PC-9 (cell line): ENCODE data around the gene GGNBP2. TPM values are rescaled to one million over a fixed set of nuclear protein-coding genes. Genes with fewer than 3 reads are reported as not detected.

ENCODE experiments used
- BruUV-seq: library from RNA; stranded (reverse); fragments of 400-500 nt; replicated peaks from 2 replicates; lab custom pipeline; 2021; lab: Mats Ljungman, UMichigan
- CTCF ChIA-PET: fragments of 300-600 bp; sonication (Branson Sonifier 250); formaldehyde crosslinking; loops from one replicate; lab custom pipeline; 2022; ENCODE audit warnings: antibody characterized with exemption; lab: Charles Lee
- POLR2A ChIA-PET: fragments of 300-600 bp; sonication (Branson Sonifier 250); formaldehyde crosslinking; loops from one replicate; lab custom pipeline; 2022; ENCODE audit warnings: antibody characterized with exemption; ENCODE audit not compliant: unreplicated experiment; lab: Charles Lee
- DNase-seq, 2 experiments: peaks; one replicate each; pipeline versions ENCODE4 v3.0.0 to v3.0.0-alpha.2; 2015 to 2022; ENCODE audit warnings: mixed read lengths in 1 of 2
- H2AFZ ChIP-seq: fragments of 200-600 bp; sonication (generic); 2 replicates; pipeline ENCODE4 v1.8.1; 2017; ENCODE audit warnings: antibody characterized with exemption
- H3F3A ChIP-seq: fragments of 200-600 bp; sonication (generic); 2 replicates; pipeline ENCODE4 v1.8.1; 2017; ENCODE audit warnings: antibody characterized with exemption, mild to moderate bottlenecking, low read depth; ENCODE audit not compliant: insufficient read depth
- H3K27ac ChIP-seq: fragments of 200-600 bp; sonication (generic); 2 replicates; pipeline ENCODE4 v1.6.1; 2016; ENCODE audit warnings: mixed run types
- H3K27me3 ChIP-seq: fragments of 200-600 bp; sonication (generic); 2 replicates; pipeline ENCODE4 v1.6.1; 2016; ENCODE audit warnings: low read depth, mixed run types; ENCODE audit not compliant: insufficient read depth
- H3K36me3 ChIP-seq: fragments of 200-600 bp; sonication (generic); 2 replicates; pipeline ENCODE4 v1.6.1; 2016; ENCODE audit warnings: low read depth, mixed run types
- H3K4me1 ChIP-seq: fragments of 200-600 bp; sonication (generic); replicated peaks from 2 replicates; pipeline ENCODE4 v1.6.1; 2016; ENCODE audit warnings: mixed run types; ENCODE audit not compliant: insufficient read depth
- H3K4me2 ChIP-seq: fragments of 200-600 bp; sonication (generic); 2 replicates; pipeline ENCODE4 v1.6.1; 2017; ENCODE audit warnings: mixed run types
- H3K4me3 ChIP-seq: fragments of 200-600 bp; sonication (generic); 2 replicates; pipeline ENCODE4 v1.6.1; 2016; ENCODE audit warnings: mixed run types
- H3K79me2 ChIP-seq: fragments of 200-600 bp; sonication (generic); 2 replicates; pipeline ENCODE4 v1.6.1; 2017; ENCODE audit warnings: low read depth, mixed run types
- H3K9me2 ChIP-seq: fragments of 200-600 bp; sonication (generic); 2 replicates; pipeline ENCODE4 v1.8.1; 2017; ENCODE audit warnings: mild to moderate bottlenecking; ENCODE audit not compliant: insufficient read depth
- H3K9me3 ChIP-seq: fragments of 200-600 bp; sonication (generic); 2 replicates; pipeline ENCODE4 v1.8.1; 2016; ENCODE audit warnings: low read depth; ENCODE audit not compliant: insufficient read depth
- H4K20me1 ChIP-seq: fragments of 200-600 bp; sonication (generic); 2 replicates; pipeline ENCODE4 v1.8.1; 2017; ENCODE audit not compliant: insufficient read depth
- EZH2 ChIP-seq: fragments of 200-600 bp; sonication (generic); IDR thresholded peaks from 2 replicates; pipeline ENCODE4 v1.8.0; 2017; ENCODE audit warnings: antibody characterized with exemption, low read depth
- intact Hi-C: fragments of 100-400 bp; cut with micrococcal nuclease; formaldehyde crosslinking; loops from one replicate; pipeline ENCODE4 v1.10.0; 2022; ENCODE audit not compliant: unreplicated experiment
- total RNA-seq: library from RNA; stranded (reverse); gene quantifications from 2 replicates; pipeline ENCODE4 v1.2.3, GENCODE V29; 2021
- TF ChIP-seq, protein P1 (sequence below): fragments of 200-600 bp; sonication (generic); conservative IDR thresholded peaks from 2 replicates; pipeline ENCODE4 v1.6.1; 2017; ENCODE audit warnings: mixed run types, antibody characterized with exemption, mild to moderate bottlenecking, moderate library complexity

The GGNBP2 gene
- total RNA-seq, 1 experiment from 2014 or later, result 51.4 TPM

- ChIA-PET CTCF (no interaction called here), POLR2A (no interaction called here)
These were observed 32.1 kb upstream of the GGNBP2 start for GRCh38 chr17:36512641-36513040.

GRCh38 chr17:36514856-36515255 lies 29.9 kb upstream of the GGNBP2 start:
- H3K79me2 ChIP-seq, result no peaks in the 10 kb centered on the region
- no peak overlapping the region for H2AFZ ChIP-seq
- H3K4me2 ChIP-seq, result no peak overlapping the region
- no peaks in the 10 kb centered on the region for H3K27me3 ChIP-seq
- POLR2A ChIA-PET, result no interaction called here
- no peaks in the 10 kb centered on the region for H3F3A ChIP-seq
- H3K9me2 ChIP-seq, result no peaks in the 10 kb centered on the region
- H3K27ac ChIP-seq, result no peak overlapping the region
- intact Hi-C loops, result no loop called here
- H3K36me3 ChIP-seq, result peaks cover 8% of the 10 kb centered on the region; the same call in 1 of the 2 replicates
- TF ChIP-seq, protein P1, sequence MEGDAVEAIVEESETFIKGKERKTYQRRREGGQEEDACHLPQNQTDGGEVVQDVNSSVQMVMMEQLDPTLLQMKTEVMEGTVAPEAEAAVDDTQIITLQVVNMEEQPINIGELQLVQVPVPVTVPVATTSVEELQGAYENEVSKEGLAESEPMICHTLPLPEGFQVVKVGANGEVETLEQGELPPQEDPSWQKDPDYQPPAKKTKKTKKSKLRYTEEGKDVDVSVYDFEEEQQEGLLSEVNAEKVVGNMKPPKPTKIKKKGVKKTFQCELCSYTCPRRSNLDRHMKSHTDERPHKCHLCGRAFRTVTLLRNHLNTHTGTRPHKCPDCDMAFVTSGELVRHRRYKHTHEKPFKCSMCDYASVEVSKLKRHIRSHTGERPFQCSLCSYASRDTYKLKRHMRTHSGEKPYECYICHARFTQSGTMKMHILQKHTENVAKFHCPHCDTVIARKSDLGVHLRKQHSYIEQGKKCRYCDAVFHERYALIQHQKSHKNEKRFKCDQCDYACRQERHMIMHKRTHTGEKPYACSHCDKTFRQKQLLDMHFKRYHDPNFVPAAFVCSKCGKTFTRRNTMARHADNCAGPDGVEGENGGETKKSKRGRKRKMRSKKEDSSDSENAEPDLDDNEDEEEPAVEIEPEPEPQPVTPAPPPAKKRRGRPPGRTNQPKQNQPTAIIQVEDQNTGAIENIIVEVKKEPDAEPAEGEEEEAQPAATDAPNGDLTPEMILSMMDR, result no peak
- no peak for TF ChIP-seq EZH2
- no peak overlapping the region for H3K4me3 ChIP-seq
- H3K9me3 ChIP-seq, result no peaks in the 10 kb centered on the region
- no peaks in the 10 kb centered on the region for H3K4me1 ChIP-seq
- no peaks in the 10 kb centered on the region for H4K20me1 ChIP-seq
- no peak for DNase-seq
- CTCF ChIA-PET, result interaction anchor here (0.6 kb wide), 1 partner anchor 14 kb away, joined by 5 read pairs; no protein-coding TSS in a partner anchor
- no TSS peak for BruUV-seq

More at GRCh38 chr17:36512641-36513040, 32.1 kb upstream of the GGNBP2 start:
- Histone ChIP-seq H3K27ac (no peak overlapping the region), H3K79me2 (no peaks in the 10 kb centered on the region), H3K4me2 (no peak overlapping the region), H4K20me1 (no peaks in the 10 kb centered on the region), H3K4me1 (no peaks in the 10 kb centered on the region), H3K9me2 (no peaks in the 10 kb centered on the region), H3K9me3 (no peaks in the 10 kb centered on the region), H2AFZ (no peak overlapping the region), H3F3A (no peaks in the 10 kb centered on the region), H3K4me3 (no peak overlapping the region), H3K36me3 (no peaks in the 10 kb centered on the region), H3K27me3 (no peaks in the 10 kb centered on the region)
- BruUV-seq, result no TSS peak
- intact Hi-C loops, result no loop called here
- no peak for DNase-seq
- TF ChIP-seq EZH2, result no peak
- TF ChIP-seq, protein P1, result no peak

GRCh38 chr17:36515837-36516236 lies 28.9 kb upstream of the GGNBP2 start:
- H4K20me1 ChIP-seq, result no peaks in the 10 kb centered on the region
- H3K4me2 ChIP-seq, result no peak overlapping the region
- intact Hi-C loops, result no loop called here

More at GRCh38 chr17:36515837-36516236, 28.9 kb upstream of the GGNBP2 start:
- no peaks in the 10 kb centered on the region for H3F3A ChIP-seq
- no peaks in the 10 kb centered on the region for H3K4me1 ChIP-seq
- H3K9me2 ChIP-seq, result no peaks in the 10 kb centered on the region
- no peaks in the 10 kb centered on the region for H3K79me2 ChIP-seq
- H3K36me3 ChIP-seq, result peaks cover 17% of the 10 kb centered on the region
- H3K9me3 ChIP-seq, result no peaks in the 10 kb centered on the region
- no peak for DNase-seq
- BruUV-seq, result no TSS peak
- H3K27me3 ChIP-seq, result no peaks in the 10 kb centered on the region
- ChIA-PET POLR2A (no interaction called here), CTCF (no interaction called here)
- TF ChIP-seq EZH2, result no peak
- TF ChIP-seq, protein P1, result no peak
- no peak overlapping the region for H3K27ac ChIP-seq
- no peak overlapping the region for H2AFZ ChIP-seq
- no peak overlapping the region for H3K4me3 ChIP-seq
